Muscle of back (tissue), 11 donors: ENCODE results near the gene TRAPPC2L. TPM values are rescaled to one million over a fixed set of nuclear protein-coding genes. Genes with fewer than 3 reads are reported as not detected.

Experiments
- DNase-seq, 3 donors: peaks; one replicate each; pipeline versions ENCODE4 v3.0.0 to v3.0.0-alpha.2; 2013
- polyA plus RNA-seq, 10 donors: library from polyadenylated mRNA; unstranded; fragments of 120-200 nt; gene quantifications; one replicate each; pipeline ENCODE4 v1.2.1, GENCODE V29; 2013; ENCODE audit not compliant: insufficient read length in 10 of 10

TRAPPC2L gene
- polyA plus RNA-seq, 10 donors: 45.8 to 61.5 (median 53.5) TPM

DNA sequence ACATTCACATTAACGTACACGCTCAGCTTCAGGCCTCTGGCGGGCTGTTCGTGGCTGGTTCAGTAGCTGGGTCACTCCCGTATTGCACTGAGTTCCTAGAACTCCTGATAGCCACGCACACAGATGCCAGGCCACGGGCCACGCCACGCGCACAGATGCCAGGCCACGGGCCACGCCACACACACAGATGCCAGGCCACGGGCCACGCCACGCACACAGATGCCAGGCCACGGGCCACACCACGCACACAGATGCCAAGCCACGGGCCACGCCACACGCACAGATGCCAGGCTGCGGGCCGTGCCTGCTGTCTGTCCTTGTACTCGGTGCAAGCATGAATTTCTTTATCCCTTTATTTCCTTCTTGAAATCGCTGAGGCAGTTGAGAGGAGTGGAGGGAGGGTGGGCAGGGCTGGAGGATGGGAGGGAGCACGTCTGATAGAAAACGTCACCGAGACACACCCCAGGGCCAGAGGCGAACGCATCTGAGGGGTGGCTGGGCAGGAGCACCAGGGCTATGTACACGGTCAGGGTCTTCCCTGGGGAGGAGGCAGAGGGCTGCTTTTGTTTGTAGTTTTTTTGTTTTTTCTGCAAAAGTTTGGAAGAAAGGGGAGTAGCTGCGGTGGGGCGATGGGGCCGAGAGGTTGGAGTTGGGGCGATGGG lies 18.1 kb downstream of the TRAPPC2L start:
- no peak for DNase-seq

DNA sequence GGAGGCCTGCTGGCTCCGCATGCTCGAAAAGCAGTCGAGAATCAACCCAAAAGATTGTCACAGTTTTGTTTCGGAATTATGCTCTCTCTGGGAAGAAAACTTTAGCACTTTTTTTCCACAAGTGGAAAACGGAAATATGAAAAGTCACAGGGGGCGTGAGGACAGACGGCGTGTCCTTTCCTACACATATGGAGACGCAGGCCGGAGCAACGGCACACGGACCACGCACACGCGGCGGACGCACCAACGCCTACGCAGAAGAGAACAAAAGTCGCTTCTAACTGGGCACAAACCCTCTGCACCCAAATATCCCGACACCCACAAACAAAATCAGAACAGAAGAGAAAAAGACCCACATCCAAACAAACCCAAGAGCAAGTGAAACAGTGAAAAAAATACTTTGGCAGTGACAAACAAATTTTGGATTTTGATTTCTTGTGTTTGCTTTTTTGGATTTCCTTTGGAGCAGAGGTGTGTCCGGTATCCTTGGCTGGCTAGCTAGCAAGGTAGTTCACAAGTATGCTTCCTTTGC lies 18.8 kb downstream of the TRAPPC2L start:
- no peak for DNase-seq

DNA sequence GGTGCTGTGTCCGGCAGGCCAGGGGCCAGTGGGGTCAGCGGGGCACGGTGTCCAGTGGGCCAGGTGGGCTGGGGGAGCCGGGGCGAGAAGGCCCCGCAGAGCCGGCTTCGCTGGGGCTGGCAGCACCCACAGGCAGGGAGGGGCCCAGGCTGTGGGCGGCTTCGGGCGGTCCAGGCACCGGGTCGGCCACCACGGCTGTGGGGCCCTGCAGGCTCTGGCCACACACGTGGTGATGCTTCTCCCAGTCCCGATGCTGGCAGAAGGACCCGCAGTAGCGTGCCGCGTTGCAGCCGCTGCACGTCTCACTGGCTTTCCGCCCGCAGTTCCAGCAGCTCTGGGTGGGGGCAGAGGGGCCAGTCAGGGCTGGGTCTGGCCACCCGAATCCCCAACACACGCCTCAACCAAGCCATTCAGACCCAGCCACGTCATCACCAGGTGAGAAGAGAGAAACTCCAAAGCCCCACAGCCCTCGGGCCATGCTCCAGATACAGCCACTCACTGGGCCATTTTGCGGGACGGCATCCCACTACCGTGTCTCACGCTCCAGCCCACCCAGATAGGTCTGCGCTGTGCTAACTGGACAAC lies 20.1 kb downstream of the TRAPPC2L start:
- DNase-seq: no peak

DNA sequence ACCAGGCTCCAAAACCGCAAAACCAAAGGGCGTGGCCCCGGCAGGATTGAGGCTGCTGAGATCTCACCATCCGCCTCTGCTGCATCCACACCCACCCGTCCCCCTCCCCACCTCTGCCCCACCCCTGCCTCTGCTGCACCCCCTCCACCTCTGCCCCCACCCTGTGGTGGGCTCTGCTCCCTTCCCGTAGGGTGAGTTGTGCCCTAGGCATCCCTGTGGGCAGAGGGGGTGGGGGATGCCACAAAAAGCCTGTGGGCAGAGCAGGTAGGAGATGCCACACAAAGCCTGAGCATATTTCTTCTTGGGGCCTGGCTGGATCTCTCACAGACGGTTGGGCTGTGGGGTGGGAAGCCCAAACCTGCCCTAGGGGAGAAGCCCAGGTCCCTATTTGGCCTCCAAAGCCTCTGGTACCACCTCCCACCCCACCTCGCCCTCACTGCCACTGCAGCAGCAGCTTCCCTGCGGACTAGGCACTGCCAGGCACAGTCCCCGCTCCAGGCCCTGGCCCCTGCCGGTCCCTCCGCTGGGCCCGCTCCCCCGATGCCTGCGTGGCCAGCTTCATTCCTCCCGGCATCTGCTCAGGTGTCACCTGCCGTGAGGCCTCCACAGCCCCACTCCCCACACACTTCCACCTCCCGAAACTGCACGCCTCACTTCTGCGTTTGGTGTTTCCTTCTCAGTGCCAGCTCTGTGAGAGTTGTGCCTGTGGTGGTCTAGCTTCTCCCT lies 20.8 kb downstream of the TRAPPC2L start:
- DNase-seq: no peak

DNA sequence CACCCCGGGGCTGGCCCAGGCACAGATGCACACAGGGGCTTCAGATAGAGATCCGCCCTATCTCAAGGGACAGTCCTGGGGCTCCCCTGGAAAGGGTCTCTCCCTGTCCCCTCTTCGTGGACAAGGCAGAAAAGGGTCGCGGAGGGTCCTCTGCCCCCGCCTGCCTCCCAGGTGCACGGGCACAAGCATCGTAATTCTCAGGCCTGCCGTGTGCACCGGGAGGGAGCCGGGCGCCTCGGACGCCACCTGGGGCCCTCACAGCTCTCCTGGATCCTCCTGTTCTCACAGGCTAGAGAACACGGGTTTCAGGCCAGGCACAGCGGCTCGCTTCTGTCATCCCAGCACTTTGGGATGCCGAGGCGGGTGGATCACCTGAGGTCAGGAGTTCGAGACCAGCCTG lies 21.4 kb downstream of the TRAPPC2L start:
- DNase-seq: no peak

DNA sequence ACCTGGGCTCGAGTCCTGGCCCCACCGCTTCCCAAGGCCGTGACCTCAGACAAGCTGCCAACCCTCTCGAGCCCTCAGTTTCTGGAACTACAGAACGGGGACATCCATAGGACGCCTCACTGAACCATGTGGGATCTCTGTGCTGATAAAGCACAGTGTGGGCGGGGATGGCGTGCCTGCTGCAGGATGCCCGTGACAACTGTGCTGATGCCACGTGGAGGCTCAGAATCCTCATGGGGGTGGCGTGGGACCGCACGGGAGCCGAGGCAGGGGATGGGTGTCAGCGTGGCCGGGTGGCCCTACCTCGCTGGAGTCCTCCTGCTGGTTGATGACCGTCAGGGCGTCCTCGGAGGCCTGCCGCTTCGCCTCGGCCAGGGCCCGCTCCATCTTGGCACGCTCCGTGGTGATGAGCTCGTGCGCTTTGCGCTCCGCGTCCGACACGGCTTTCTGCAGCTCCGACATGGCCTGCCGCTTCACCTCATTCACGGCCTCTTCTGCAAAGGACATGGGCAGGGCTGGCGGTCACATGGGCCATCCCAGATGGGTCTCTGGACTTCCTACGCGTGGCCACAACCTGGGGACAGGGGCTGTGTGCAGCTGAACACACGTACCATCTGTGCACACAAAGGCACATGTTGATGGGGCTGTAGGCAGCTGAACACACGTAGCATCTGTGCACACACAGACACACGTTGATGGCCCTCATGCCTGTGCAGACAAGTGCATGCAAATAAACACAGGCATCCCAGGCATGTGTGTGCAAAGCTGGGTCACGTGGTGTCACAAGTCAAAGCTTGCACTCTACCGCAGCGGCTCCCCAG lies 22.2 kb downstream of the TRAPPC2L start:
- DNase-seq: no peak

DNA sequence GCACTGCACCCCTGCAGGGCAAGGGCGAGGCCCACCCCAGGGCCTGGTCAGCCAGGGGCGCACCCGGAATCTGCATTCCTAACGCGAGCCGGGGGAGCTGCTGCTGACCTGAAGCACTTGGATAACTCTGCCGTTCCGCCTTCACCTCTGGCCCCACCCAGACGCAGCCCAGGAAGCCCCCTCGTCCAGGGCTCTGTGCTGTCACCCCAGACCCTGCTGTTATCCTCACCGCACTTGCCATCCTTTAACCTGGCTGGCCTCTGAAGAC lies 22.8 kb downstream of the TRAPPC2L start:
- no peak for DNase-seq

DNA sequence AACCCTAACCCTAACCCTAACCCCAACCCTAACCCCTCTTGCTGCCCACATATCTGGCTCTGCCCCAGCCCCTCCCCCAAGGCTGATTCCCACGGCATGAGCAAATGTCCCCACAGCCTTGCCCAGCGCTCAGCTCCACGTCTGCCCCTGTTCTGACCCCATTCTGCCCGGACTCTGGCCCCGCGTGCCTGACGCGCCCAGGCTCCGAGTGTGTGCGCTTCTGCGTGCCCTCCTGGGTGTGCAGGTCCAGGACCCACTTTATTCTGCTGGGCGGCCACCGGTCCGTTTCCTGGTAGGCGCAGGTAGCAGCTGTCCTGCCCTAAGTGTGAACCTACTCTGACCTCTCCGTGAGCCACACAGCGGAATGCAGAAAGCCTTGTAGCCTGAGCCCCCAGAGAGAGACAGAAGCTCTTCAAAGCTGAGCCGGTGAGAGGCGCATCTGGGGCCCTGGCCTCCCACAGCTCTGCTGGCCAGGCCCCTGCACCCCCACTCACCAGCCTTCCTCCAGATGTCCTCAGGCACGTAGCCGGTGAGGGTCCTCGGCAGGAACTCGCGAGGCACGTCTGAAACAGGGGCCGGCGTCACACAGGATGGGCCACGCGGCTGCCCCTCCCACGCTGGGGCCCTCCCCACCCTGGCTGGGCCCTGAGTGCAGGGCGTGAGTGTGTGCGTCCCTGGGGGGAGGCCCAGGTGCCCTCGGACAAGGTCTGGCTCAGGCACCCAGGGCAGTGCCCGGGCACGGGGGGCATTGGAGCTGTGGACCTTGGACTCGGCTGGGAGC lies 23.5 kb downstream of the TRAPPC2L start:
- no peak for DNase-seq

DNA sequence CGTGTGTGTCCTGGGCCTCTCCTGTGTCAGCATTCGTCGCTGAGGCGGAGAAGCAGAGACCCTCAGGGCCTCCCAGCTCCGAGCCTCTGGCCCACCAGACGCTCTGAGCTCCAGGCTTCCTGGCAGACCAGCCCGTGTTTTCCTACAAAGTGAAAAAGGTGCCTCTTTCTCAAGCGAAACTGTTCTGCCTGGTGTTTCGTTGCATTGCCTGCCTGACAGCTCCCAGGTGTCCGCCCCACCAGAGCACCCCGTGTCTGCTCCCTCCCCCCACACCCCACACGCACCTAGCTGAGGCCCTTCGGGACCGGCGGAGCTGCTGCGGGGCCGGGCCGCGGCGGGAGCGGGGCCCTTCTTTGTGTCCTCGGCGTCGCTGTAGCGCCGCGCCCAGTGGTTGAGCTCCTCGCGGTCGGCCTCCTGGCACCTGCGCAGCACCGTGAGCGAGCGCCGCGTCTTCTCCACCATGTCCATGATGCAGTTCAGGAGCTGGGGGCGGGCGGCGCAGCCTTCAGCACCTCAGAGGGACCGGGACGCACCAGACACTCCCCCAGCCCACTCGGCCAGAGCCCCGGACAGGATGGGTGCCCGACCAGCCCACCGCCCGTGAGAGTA lies 24.2 kb downstream of the TRAPPC2L start:
- peak in 1 of 3 donors; percentile 45 for DNase-seq

DNA sequence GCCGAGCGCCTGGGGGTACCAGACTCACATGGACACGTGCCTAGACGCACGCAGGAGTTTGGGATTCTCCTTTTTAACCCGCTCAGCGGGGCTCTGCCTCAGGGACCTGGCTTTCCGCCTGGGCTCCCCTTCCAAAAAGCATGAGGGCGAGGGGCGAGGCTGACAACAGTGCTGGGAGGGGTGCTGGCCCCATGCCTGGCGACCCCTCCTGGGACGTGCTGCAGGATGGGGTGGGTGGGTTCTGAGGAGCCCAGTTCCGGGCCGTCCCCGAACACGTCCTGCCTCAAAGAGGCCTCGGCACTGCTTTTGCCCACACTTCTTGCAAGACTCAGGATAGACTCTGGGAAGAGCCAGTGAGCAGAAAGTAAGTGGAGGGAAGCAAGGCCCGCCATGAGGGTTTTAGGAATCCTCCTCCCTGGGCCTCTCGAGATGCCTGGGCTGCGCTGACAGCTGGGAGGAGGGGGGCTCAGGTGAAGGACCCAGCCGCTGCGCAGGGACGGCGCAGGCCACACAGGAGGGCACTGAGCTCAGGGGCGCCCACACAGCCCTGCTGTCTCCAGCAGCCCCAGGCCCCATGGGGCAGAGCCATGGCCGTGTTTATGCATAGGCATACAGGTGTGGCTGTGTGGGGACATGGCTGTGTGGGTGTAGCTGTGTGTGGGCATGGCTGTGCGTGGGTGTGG lies 24.9 kb downstream of the TRAPPC2L start:
- no peak for DNase-seq

DNA sequence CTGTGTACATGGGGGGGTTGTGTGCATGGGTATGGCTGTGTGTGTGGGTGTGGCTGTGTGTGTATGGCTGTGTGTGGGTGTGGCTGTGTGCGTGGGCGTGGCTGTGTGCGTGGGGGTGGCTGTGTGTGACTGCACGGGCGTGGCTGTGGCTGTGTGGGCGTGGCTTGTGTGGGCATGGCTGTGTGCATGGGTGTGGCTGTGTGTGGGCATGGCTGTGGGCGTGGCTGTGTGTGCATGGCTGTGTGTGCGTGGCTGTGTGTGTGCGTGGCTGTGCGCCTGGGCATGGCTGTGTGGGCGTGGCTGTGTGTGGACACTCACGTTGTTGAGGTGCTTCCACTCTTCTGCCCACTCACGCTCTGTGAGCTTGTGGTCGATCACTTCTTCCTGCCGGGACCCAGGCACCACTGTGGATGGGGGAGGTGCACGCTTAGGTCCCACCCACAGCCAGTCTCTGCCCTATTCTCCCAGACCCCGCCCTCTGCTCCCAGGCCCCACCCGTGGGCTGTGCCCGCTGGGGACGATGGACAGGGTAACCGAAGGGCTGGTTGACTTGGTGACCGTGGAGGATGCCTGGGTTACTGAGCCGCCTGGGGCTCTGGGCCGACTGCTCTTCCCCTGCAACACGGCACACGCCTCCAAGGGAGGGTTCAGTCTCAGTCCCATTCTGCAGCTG lies 25.6 kb downstream of the TRAPPC2L start:
- no peak for DNase-seq

DNA sequence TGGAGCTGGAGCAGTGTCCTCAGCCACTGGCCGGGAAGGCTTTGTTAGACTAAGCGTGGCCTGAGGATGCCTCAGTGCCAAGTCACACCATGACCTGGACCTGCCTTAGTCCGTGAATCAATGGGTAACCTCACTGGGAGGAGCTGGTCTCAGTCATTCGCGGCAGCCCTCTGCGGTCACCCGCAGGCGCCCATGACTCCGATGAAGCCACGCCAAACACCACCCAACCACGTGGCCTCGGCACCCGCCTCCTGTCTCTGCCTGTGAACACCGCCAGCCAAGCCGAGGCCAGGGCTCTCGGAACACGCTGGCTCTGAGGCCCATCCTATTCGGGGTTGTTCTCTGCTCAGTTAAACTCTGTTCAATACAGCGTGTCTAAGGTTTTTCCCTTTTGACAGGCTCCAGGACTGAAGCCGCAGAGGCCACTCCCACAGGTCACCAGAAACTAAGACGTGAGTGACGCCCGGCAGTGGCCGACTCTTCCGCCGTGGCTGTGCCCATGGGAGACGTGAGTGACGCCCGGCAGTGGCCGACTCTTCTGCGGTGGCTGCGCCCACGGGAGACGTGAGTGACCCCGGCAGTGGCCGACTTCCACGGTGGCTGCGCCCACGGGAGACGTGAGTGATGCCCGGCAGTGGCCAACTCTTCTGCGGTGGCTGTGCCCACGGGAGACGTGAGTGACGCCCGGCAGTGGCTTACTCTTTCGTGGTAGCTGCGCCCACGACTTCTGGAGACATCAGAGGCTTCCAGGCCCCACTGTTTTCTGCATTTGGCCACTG lies 26.4 kb downstream of the TRAPPC2L start:
- DNase-seq: no peak

DNA sequence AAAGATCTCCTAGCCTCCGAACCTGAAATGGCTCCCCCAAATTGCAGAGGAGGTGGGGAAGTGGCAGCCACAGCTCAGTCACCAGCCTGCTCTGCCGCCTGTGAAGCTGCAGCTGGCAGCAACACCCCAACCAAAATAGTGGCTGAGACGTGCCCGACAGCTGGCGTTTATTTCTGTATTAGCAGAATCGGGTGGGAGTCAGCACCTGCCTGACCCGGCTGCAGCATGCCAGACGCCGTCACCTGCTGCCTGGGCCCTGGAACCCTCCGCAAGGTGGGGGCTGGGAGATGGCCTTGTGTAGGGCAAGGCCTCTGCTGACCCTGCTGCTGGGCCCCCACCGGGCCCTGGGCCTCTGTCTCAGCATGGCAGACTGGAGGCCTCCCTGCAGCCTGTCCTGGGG lies 27.0 kb downstream of the TRAPPC2L start:
- peak in 2 of 3 donors; percentile 58 to 66 for DNase-seq

DNA sequence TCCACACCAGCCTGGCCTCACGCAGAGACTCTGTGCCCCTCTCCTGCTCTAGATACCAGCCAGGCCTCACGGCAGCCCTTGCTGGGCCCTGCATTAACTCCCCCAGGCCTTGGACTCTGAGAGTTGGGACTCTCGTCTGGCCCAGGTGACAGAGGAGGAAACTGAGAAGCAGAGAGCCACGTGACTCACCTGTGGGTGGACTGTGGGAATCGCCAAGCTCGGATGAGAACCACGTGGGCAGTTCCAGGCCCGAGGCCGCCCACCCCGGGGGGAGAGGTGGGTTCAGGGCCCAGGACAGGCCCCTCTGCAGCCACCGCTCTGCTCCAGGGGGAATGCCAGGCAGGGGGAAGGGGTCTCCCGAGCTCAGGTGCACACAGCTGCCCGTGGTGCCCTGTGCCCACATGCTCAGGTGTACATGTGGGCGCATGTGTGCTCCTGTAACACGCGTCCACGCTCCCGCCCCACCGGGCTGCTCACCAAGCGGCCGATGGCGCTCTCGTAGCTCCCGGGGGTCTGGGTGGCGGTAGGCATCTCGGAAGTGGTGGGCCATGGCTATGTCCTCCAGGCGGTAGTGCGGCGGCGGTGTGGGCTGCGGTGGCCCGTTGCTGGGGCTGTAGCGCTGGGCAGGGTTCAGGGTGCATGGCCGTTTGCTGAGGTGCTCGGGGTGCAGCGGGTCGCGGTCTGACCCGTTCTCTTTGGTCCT lies 27.8 kb downstream of the TRAPPC2L start:
- DNase-seq: no peak

DNA sequence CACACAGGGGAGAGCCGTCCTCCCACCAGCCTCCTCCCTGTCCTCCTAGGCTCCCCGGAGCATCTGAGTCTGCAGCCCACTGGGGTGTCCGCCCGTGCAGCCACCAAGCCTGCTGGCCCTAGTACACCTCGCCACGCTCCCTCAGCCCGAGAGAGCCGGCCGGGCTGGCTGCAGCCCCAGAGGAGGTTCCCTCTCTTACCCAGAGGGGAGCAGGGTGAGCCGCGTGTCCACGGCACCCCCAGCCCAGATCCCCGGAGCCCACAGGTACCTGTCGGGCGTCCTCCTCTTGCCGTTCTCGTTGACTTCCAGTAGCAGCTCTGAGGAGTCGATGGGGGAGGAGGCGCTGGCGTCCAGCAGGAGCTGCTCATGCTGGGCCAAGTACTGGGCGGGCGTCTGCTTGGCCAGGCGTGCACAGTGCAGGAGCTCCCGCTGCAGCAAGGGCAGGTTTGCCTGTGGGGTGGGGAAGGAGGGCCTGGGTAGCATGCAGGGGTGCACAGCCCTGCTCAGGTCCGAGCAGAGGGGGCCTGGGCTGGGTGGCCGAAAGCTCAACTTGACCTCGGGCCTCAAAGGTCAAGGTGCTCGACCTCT lies 28.9 kb downstream of the TRAPPC2L start:
- DNase-seq: no peak

DNA sequence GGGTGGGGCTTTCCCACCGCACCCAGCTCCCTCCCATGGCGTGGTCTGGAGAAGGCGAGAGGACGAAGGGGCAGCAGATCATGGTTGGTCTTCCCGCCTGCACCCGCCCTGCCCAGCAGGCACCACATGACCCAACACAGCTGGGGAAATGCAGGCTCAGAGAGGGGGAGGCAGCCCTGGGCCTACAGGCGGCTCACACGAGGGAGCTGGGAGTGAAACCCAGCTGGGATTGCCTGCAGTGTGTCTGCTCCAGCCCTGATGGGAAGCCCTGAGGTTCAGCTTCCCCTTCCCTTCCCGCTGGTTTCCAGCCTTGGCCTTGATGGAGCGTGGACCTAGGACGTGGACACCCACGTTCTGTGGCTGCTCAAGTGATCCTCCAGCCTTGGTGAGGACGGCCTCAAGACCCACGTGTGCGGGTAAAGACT lies 29.5 kb downstream of the TRAPPC2L start:
- DNase-seq: peak in 2 of 3 donors; percentile 25 to 75

DNA sequence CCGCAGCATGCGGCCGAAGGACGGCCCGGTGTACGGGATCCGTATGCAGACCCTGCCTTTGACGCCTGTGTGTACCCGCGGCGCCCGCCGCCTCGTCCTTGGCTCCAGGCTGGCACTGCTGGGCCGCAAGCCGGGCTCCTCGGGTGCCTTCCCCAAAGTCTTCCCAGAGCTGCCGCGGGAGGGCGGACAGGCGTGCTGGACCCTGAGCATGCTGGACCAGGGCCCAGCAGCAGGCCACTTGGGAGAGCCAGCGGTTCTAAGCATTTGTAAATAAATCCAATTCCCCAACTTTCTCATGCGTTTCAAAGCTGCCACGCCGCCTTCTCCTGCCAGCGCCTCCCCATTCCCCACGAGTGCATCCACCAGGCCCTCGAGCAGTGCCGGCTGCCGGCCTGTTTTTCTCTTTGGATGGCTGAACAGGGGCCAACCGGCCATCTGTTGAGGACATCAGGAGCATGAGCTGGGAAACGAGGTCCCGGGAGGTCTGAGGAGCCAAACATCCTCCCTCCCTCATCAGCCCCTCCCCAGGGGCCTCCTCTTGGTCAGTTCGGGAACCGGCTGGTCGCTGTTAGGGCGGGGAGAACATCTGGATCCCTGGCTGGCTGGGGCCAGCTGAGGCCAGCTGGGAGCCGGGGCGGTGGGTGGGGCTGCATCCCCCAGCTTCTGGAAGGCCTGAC lies 30.1 kb downstream of the TRAPPC2L start:
- peak; percentile 57 to 93 (median 82) for DNase-seq
